HCT116 (cell line): ENCODE data around the gene ELK3.

ENCODE experiments used
- ATF3 ChIP-seq: IDR thresholded peaks from 2 replicates; pipeline ENCODE4 v1.6.1; 2012
- CEBPB ChIP-seq: IDR thresholded peaks from 2 replicates; pipeline ENCODE4 v1.6.1; 2012; ENCODE audit warnings: low read depth
- JUND ChIP-seq: IDR thresholded peaks from 2 replicates; pipeline ENCODE4 v1.6.1; 2012
- POLR2A ChIP-seq: IDR thresholded peaks from 2 replicates; pipeline ENCODE4 v1.7.0; 2011; ENCODE audit warnings: borderline replicate concordance; ENCODE audit not compliant: insufficient read depth, insufficient read length; ENCODE audit errors: extremely low read depth
- POLR2AphosphoS5 ChIP-seq: IDR thresholded peaks from 2 replicates; pipeline ENCODE4 v1.6.1; 2011; ENCODE audit warnings: mild to moderate bottlenecking, low read depth, low read length, moderate library complexity
- SIN3A ChIP-seq: IDR thresholded peaks from 2 replicates; pipeline ENCODE4 v1.6.1; 2012; ENCODE audit warnings: low read depth
- SP1 ChIP-seq: IDR thresholded peaks from 2 replicates; pipeline ENCODE4 v1.6.1; 2012; ENCODE audit warnings: low read depth
- SRF ChIP-seq: IDR thresholded peaks from 2 replicates; pipeline ENCODE4 v1.6.1; 2012; ENCODE audit warnings: low read depth
- YY1 ChIP-seq: IDR thresholded peaks from 2 replicates; pipeline ENCODE4 v1.6.1; 2011; ENCODE audit warnings: low read length, low read depth, moderate library complexity, mild to moderate bottlenecking; ENCODE audit not compliant: insufficient replicate concordance; ENCODE audit errors: extremely low read depth
- ZFX ChIP-seq: fragments of 450-650 bp; IDR thresholded peaks from 2 replicates; pipeline ENCODE4 v1.6.1; 2017
- TF ChIP-seq, protein P1 (sequence below), 3 experiments: fragments of 200-600 bp in 1 of 3; sonication (generic) in 1 of 3; IDR thresholded peaks in 2 of 3; conservative IDR thresholded peaks in 1 of 3; 2 replicates each; pipeline ENCODE4 v1.5.1; 2012 to 2017; ENCODE audit warnings: low read depth in 2 of 3, low read length in 2 of 3, antibody characterized with exemption in 1 of 3, borderline replicate concordance in 1 of 3, control low read depth in 1 of 3, mild to moderate bottlenecking in 1 of 3, mixed read lengths in 1 of 3, mixed run types in 1 of 3, moderate library complexity in 1 of 3; ENCODE audit not compliant: insufficient read depth in 1 of 3

GRCh38 chr12:96265836-96266235, 71.7 kb downstream of the ELK3 start:
- TF ChIP-seq POLR2A = no peak
- TF ChIP-seq, protein P1, sequence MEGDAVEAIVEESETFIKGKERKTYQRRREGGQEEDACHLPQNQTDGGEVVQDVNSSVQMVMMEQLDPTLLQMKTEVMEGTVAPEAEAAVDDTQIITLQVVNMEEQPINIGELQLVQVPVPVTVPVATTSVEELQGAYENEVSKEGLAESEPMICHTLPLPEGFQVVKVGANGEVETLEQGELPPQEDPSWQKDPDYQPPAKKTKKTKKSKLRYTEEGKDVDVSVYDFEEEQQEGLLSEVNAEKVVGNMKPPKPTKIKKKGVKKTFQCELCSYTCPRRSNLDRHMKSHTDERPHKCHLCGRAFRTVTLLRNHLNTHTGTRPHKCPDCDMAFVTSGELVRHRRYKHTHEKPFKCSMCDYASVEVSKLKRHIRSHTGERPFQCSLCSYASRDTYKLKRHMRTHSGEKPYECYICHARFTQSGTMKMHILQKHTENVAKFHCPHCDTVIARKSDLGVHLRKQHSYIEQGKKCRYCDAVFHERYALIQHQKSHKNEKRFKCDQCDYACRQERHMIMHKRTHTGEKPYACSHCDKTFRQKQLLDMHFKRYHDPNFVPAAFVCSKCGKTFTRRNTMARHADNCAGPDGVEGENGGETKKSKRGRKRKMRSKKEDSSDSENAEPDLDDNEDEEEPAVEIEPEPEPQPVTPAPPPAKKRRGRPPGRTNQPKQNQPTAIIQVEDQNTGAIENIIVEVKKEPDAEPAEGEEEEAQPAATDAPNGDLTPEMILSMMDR (IDR thresholded peaks at IDR 0.05 in 2 of 3, conservative IDR thresholded peaks at IDR 0.05 in 1 of 3; ENCODE audit: borderline replicate concordance in 1 of 3, insufficient read depth in 1 of 3, low read depth in 2 of 3, low read length in 2 of 3) = no peak
- no peak for TF ChIP-seq ZFX
- no peak for TF ChIP-seq YY1
- TF ChIP-seq SRF = no peak
- no peak for TF ChIP-seq JUND
- TF ChIP-seq CEBPB = no peak
- TF ChIP-seq SIN3A = no peak
- TF ChIP-seq SP1 = no peak
- TF ChIP-seq ATF3 = no peak
- no peak for TF ChIP-seq POLR2AphosphoS5
